GM19099 (cell line): ENCODE data around the gene SHROOM1.

Source experiments
- POLR2A ChIP-seq: IDR thresholded peaks from 3 replicates; pipeline ENCODE4 v1.6.1; 2011; ENCODE audit warnings: low read depth; ENCODE audit not compliant: insufficient read length; ENCODE audit errors: extremely low read depth

The SHROOM1 gene

DNA sequence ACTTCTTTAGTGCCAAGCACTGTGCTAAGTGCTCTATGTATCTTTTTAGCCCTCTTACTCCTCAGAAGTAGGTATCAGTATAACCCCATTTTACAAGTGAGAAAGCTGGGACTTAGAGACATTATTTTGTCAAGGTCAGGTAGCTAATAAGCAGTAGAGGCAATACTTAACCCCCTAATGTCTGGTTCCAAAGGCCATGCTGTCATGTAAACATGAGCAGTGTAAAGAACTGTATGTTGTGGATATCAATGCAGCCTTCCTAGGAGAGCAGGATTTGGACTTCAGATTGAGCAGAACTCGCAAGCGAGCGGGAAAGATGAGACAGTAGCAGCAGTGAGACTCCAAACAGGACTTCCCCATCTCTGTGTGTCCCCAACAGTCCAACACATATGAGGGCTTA lies 3.6 kb upstream of the SHROOM1 start:
- TF ChIP-seq POLR2A, result no peak

DNA sequence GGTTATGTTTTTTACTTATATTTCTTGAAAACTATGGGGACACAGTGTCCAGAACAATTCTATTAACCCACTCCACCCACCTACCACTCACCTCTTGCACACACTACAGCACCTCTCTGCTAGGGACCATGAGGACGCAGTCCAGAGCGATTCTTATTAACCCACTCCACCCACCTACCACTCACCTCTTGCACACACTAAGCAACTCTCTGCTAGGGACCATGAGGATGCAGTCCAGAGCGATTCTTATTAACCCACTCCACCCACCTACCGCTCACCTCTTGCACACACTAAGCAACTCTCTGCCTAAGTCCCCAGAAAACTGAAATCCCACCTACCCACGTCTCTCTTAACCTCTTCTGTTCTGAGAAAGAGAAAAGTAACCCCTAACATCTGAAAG lies 2.2 kb upstream of the SHROOM1 start:
- TF ChIP-seq POLR2A, result no peak

DNA sequence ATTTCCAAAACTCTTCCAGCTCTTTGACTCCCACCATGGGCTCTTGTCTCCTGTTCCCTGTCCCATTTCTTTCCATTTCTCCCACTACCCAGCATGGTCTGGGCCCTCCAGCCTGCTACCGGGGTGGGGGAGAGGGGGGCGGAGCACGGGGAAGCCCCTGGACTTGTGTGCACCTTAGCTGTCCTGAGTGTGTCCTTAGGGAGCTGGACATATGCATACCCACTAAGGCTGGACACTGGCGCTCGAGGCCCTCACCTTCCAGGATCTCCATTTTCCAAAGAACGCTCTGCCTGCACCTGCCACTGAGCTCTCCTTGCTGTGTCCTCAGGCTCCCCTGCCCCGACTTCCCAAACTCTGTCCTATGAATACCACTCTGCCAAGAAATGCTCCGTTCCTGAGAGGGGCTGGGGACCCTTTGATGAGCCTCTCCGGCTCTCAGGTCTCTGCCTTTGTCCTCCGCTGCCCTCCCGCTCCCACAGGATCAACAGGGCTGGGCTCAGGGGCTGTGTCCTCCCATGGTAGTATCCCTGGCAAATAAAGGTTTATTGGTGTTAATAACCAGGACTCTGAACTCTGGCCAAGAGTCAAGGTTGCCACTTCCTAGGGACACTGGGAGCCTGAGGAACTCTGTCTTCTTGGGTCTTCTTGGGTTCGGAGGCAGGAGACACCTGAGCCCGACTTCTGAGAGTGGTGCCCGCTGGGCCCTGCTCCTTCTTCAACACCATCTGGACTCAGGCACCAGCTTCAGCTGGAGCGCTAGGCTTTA lies 831 bp upstream of the SHROOM1 start:
- TF ChIP-seq POLR2A, result no peak

DNA sequence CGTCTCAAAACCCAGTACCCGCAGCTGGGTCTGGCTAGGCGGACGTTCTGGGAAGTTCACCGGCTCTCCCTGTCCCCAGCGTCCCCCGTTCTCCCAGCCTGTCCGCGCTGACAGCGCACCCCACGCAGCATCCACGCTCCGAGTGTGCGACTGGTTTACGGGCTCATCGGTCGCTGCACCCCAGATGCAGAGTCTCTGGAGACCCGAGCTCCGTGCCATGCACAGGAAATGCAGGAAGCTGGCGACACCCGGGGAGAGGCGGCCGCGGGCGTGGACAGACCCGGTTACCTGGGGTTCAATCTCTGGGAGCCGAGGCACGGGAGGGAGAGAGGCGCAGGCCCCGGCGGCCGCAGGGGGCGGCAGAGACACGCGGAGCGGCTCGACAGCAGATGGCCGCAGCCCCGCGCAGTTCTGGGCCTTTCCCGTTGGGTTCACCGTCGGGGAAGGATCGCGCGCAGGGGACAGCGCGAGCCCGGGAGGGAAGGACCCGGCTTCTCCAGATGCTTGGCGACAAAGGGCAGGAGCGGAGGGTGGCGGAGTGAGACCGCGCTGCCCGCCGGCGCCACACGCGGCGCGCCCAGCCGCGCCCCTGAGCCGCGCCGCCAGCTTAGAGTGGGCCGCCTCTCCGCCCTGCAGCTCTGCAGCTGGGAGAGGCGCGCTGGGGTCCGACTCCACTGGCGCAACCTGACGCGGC lies 558 bp downstream of the SHROOM1 start:
- TF ChIP-seq POLR2A, result peak; percentile 2

DNA sequence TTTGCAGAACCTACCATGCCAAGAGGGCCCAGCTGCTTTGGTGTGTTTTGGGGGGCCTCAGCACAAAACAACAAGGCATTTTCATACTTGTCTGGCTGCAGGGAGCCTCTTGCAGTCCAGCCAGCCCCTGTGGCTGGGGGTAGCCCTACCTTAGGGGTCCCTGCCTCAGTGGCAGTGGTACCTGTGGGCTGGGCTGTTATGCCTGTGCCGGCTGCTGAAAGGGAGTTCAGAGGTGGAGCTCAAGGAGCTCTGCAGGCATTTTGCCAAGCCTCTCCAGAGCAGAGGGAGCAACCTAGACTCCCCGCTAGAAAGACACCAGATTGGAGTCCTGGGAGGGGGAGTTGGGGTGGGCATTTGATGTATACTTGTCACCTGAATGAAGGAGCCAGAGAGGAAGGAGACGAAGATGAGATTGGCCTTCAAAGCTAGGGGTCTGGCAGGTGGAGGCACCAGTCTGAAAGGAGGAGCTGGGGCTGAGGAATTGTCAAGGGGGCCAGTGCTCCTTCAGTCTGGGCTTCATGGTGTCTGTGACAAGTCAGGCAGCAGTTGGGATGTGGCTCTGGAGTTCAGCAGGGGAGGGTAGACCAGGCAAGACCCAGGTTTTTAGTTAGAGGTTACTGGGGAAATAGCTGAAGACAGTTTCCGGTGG lies 1.5 kb downstream of the SHROOM1 start:
- no peak for TF ChIP-seq POLR2A

DNA sequence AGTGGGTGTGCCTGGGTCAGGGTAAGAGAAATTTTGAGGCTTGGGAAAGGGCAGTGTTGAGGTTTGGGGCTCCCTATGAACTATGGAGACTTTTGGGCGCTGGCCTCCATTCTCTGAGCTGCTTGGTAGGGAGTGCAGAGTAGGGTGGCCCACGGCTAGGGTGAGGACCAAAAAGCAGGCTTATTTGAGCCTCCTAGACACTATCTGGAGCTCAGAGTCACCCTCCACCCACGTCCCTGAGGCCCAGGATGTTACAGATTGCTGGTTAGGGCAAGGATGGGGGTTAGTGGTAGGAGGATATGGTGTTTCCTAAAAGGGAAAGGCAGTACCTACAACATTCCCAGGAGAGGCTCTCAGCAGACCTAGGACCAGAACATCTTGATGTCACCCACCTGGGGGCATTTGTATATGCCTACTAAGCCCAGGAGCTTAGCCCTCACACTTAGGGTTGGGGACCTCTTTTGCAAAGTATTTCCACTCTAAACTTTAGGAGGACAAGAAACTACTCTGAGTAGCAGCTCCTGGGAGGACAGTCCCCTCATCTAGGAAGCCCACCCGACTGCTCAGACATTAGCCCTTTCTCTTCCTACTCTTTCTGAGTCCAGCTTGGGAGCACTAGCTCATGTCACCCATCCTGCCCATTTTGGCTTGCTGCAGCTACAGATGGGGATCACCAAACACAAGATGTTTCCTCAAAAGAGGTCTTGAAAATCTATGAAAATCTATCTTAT lies 2.3 kb downstream of the SHROOM1 start:
- TF ChIP-seq POLR2A, result no peak

DNA sequence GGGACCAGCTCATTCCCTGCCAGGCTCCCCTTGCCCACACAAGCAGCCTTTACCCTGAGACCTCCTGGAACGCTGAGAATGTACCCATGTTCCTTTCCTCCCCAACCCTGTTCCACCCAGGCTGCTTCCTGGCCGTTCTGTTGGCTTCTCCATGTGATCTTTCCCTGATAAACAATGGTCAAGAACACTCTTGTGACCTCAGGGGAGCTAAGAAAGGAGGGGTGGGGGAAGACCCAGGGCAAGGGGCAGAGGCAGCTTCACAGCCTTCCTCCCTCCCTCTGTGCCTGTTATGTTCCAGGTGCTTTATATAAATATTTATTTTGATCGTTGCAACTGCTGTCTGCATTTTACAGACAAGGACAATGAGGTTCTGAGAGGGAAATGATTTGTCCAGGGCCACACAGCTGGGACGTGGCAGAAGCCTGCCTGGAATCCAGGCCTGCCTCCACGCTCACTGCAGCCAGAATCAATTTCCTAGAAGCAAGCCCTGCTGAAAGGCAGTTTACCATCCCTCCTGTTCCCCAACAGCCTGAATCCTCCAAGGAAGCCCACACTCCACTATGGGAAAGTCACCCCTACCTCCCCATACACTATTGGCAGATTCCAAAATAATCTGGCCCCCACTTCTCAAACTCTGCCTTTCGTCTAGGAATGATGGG lies 3.9 kb downstream of the SHROOM1 start:
- TF ChIP-seq POLR2A, result no peak

DNA sequence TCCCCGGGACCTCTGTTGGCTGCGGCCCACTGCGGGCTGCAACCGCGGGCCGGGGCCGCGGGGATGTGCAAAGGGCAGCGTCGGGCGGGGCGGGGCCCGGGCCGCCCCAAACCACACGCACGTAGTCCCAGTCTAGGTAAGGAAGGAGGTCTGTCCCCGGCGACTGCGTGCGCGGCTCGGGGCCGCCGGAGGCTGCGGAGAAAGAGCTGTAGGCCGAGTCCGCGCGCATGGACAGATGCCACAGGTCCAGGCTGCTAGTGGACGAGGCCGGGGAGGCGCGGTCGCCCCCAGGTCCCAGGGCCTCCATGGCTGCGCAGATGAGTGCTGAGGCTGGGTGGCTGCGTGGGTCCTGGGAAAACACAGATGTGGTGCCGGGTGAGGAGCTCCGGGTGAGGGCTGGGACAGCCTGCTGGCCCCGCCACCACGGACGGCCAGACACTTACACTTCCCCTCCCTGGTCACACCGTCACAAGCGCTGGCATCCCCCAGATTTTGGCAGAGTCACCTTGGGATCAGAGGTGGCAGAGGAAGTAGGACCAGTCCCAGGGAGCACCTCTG lies 4.5 kb downstream of the SHROOM1 start:
- no peak for TF ChIP-seq POLR2A

DNA sequence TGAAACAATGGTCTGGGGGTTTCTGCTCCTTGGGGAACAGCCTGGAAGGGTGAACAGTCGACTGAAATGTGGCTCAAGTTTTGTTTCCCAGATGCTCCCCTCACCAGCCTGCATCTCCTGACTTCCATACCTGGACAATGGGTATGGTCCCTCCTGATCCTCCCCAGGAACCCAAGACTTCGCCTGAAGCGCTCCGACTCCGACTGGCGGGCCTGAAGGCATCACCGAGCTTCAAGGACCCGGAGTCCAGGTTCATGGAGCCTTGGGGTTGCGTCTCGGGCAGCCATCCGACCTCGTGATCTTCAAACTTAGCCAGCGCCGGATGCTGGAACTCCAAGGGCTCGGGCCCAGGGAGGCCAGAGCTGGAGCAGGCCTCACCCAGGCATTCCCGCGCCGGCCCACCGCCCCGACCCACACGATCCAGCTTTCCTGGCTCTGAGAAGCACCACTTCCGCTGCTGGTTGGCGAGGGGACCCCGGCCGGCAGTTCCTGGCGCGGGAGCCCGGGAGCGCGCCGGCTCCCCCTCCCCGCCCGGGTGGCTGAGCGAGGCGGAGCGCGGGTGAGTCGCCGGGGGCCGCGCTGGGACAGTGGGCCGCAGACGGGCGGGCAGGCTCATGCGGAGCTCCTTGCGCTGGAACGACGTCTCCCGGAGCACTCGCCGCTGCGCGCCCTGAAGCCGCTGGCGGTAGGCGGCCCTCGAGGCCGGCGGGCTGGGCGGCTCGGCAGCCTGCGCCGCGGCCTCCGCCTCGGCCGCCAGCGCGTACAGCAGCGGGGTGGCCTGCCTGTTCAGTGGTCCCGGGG lies 5.2 kb downstream of the SHROOM1 start:
- TF ChIP-seq POLR2A, result no peak

DNA sequence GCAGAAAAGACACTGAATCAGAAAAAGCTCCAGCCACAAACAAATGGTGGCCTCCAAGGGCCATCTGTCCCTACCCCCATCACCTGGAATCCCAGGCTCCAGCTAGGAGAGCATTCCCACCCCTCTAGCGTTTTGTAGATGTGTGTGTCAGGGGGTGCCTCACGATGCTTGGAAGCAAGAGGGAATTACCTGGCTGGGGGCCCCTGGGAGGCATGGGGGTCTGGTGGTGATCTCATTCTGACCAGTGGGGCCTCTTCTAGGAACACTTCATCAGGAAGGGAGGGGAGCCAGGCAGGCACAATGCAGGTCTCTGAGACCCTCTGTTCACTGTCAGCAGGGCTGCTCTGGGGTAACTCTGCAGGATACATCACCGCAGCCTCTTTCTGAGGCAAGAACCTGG lies 6.0 kb downstream of the SHROOM1 start:
- no peak for TF ChIP-seq POLR2A

DNA sequence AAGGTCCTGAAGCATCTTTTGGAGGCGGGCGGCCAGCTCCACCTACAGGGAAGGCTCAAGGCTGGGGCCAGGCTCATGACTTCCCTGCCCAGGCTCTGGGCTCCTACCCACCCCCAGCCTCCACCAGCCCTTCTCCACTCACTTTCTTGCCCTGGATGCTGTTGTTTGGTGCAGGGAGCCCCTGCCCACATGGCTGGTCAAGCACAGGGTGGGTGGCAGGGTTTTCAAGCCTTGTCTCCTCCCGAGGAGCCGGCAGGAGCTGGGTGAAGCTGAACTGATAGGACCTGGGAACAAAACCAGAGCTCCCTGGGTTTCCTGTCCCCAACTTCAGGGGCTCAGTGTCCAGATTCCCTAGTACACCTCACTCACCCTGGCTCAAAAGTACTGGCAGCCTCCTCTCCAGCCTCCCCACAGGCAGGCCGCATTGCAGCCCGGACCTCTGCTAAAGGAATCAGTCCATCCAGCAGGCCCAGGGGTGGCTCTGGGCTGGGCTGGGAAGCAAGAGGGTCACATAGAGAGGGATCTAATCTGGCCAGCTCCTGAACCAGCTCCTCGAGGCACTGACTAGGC lies 6.9 kb downstream of the SHROOM1 start:
- no peak for TF ChIP-seq POLR2A

DNA sequence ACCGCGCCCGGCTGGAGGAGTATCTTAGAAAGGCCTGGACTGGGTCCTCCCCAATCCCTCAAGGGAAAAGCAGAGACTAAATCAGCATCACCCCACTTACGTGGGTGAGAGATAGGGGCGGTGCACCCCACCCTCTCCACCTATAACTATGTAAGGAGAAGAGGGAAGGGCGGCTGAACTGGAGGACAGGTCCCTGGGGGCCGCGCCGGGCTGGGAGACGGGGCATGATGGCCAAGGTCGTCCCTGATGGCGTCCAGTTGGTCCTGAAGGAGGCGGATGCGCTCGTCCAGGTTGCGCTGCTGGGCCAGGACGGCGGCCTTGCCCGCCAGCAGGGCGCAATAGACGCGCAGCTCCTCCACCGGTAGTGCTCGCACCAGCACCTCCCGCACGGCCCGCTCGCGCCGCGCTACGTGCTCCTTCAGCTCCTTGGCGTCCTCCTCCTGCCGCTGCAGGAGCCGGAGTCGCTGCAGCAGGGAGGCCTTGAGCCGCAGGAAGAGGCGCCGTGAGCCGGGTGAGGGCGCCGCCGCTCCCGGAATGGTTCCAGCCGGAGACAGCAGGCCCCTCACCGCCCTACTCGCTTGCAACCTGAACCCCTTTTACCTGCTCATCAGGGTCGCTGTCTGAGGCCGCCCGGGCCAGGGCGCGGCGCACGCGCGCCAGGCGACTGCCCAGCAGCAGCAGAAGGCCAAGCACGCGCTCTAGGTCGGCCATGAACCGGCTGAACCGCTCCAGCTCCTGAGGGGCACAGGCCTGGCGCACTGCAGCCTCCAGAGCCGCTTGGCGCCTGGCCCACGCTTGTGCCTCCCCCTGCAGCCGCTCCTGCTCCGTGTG lies 7.6 kb downstream of the SHROOM1 start:
- TF ChIP-seq POLR2A, result no peak

DNA sequence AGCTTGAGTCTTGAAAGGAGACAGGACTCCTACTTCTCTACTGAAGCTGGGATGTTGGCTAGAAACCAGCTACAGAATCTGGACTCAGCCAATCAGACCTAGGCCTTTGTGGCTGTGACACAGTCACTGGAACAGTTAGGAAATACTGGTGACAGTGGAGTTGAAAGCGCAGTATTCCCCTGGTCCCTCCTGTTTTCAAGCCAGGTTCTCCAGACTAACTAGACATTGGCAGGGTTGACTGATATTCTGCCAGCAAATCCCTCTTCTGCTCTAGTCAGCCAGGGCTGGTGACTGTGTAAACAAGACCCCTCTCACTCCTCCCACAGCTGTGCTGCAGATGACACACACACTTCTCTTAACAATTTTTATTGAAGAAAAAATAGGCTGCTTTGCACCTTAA lies 8.7 kb downstream of the SHROOM1 start:
- no peak for TF ChIP-seq POLR2A

DNA sequence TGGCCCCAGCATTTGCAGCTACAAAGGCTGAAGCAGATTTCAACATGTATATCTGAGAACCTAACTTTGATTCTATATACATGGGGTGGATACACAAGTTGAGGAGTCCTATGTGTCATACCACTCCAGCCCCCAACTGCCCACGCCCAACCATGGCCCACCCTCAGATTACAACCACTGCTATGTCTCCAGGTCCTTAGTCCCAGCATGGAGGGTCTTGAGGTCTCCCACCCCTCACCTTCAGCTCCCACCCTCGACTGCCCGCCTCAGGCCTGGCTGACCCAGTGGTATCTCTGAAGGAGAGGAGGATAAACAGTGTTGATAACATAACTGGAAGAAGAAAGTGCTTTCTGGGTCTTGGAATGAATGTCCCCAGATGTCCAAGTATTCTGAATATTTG lies 9.1 kb downstream of the SHROOM1 start:
- TF ChIP-seq POLR2A, result no peak
